WTC11 (cell line): Measurements from ENCODE around the gene CEP135. TPM values are rescaled to one million over a fixed set of nuclear protein-coding genes. Genes with fewer than 3 reads are reported as not detected.

Experiments
- ATAC-seq: fragments of 200-7000 bp; cut with Tn5 transposase; 2 replicates; pipeline ENCODE4 v1.10.0; 2021; ENCODE audit warnings: mild to moderate bottlenecking, moderate library complexity
- CTCF ChIA-PET: fragments of 300-600 bp; sonication (Branson Sonifier 250); formaldehyde crosslinking; loops from one replicate; lab custom pipeline; 2021; ENCODE audit warnings: antibody characterized with exemption; lab: Charles Lee
- POLR2A ChIA-PET: fragments of 350-600 bp; sonication (Branson Sonifier 250); formaldehyde crosslinking; loops from one replicate; lab custom pipeline; 2021; ENCODE audit warnings: antibody characterized with exemption; lab: Charles Lee
- DNase-seq: peaks from one replicate; pipeline ENCODE4 v3.0.0; 2021; ENCODE audit warnings: low spot score
- H3K27ac Mint-ChIP-seq: 2 replicates; pipeline ENCODE4 v1.8.0; 2021; ENCODE audit warnings: mixed read lengths
- H3K27me3 Mint-ChIP-seq: 2 replicates; pipeline ENCODE4 v1.8.0; 2021; ENCODE audit warnings: low read depth, mild to moderate bottlenecking, moderate library complexity, mixed read lengths
- H3K36me3 Mint-ChIP-seq: 2 replicates; pipeline ENCODE4 v1.8.0; 2021; ENCODE audit warnings: mixed read lengths
- H3K4me1 Mint-ChIP-seq: 2 replicates; pipeline ENCODE4 v1.8.0; 2022; ENCODE audit warnings: mixed read lengths
- H3K4me3 Mint-ChIP-seq: 2 replicates; pipeline ENCODE4 v1.8.0; 2021; ENCODE audit warnings: mild to moderate bottlenecking, moderate library complexity, mixed read lengths
- H3K9me3 Mint-ChIP-seq: 2 replicates; pipeline ENCODE4 v1.8.0; 2021; ENCODE audit warnings: mixed read lengths
- AFF4 ChIP-seq: sonication (generic); formaldehyde crosslinking; IDR thresholded peaks from 2 replicates; pipeline ENCODE4 v1.8.1; 2023; ENCODE audit warnings: mild to moderate bottlenecking, missing genetic modification reagents, borderline replicate concordance
- ARID4B ChIP-seq: sonication (generic); formaldehyde crosslinking; IDR thresholded peaks from 2 replicates; pipeline ENCODE4 v1.8.0; 2023; ENCODE audit warnings: missing genetic modification reagents, mild to moderate bottlenecking, borderline replicate concordance
- ATF2 ChIP-seq: sonication (generic); formaldehyde crosslinking; IDR thresholded peaks from 2 replicates; pipeline ENCODE4 v1.8.1; 2022; ENCODE audit warnings: low read depth, missing genetic modification reagents, borderline replicate concordance
- FOXJ3 ChIP-seq: sonication (generic); formaldehyde crosslinking; IDR thresholded peaks from 2 replicates; pipeline ENCODE4 v1.9.0; 2021; ENCODE audit warnings: missing genetic modification reagents, mild to moderate bottlenecking, borderline replicate concordance
- KAT7 ChIP-seq: sonication (generic); formaldehyde crosslinking; IDR thresholded peaks from 2 replicates; pipeline ENCODE4 v1.8.1; 2023; ENCODE audit warnings: missing genetic modification reagents, mild to moderate bottlenecking, borderline replicate concordance
- MXD4 ChIP-seq: fragments of 250-450 bp; sonication (Bioruptor Pico); IDR thresholded peaks from 2 replicates; pipeline ENCODE4 v1.8.0; 2021; ENCODE audit warnings: mild to moderate bottlenecking, moderate library complexity, borderline replicate concordance
- SMAD3 ChIP-seq: sonication (generic); formaldehyde crosslinking; IDR thresholded peaks from 2 replicates; pipeline ENCODE4 v1.8.0; 2022; ENCODE audit warnings: missing genetic modification reagents, mild to moderate bottlenecking, borderline replicate concordance
- TCF7 ChIP-seq: sonication (generic); formaldehyde crosslinking; IDR thresholded peaks from 2 replicates; pipeline ENCODE4 v1.8.0; 2022; ENCODE audit warnings: mild to moderate bottlenecking, low read depth, missing genetic modification reagents, moderate library complexity
- ZBTB21 ChIP-seq: sonication (generic); formaldehyde crosslinking; IDR thresholded peaks from 2 replicates; pipeline ENCODE4 v1.8.1; 2023; ENCODE audit warnings: mild to moderate bottlenecking, missing genetic modification reagents, borderline replicate concordance
- ZNF317 ChIP-seq: sonication (generic); formaldehyde crosslinking; IDR thresholded peaks from 2 replicates; pipeline ENCODE4 v1.8.1; 2023; ENCODE audit warnings: low read depth, mild to moderate bottlenecking, moderate library complexity, missing genetic modification reagents, borderline replicate concordance
- ZNF532 ChIP-seq: fragments of 250-450 bp; sonication (Bioruptor Pico); IDR thresholded peaks from 2 replicates; pipeline ENCODE4 v1.9.0; 2021; ENCODE audit warnings: mild to moderate bottlenecking, borderline replicate concordance
- total RNA-seq: library from RNA; stranded (reverse); gene quantifications from 3 replicates; pipeline ENCODE4 v1.2.3, GENCODE V29; 2021
- TF ChIP-seq, protein P1 (sequence below): sonication (generic); formaldehyde crosslinking; IDR thresholded peaks from 2 replicates; pipeline ENCODE4 v1.8.1; 2023; ENCODE audit warnings: mild to moderate bottlenecking, missing genetic modification reagents
- TF ChIP-seq, protein P2 (sequence below): fragments of 250-450 bp; sonication (Bioruptor Pico); IDR thresholded peaks from 2 replicates; pipeline ENCODE4 v2.1.2; 2022; ENCODE audit warnings: mild to moderate bottlenecking, moderate library complexity
- TF ChIP-seq, protein P3 (sequence below): sonication (generic); formaldehyde crosslinking; IDR thresholded peaks from 2 replicates; pipeline ENCODE4 v1.8.1; 2023; ENCODE audit warnings: mild to moderate bottlenecking, missing genetic modification reagents

Gene CEP135
- total RNA-seq, 1 experiment from 2014 or later = 13.6 TPM

- TF ChIP-seq ZNF532 (CRISPR knock-in tag) = no peak
- TF ChIP-seq, protein P1, sequence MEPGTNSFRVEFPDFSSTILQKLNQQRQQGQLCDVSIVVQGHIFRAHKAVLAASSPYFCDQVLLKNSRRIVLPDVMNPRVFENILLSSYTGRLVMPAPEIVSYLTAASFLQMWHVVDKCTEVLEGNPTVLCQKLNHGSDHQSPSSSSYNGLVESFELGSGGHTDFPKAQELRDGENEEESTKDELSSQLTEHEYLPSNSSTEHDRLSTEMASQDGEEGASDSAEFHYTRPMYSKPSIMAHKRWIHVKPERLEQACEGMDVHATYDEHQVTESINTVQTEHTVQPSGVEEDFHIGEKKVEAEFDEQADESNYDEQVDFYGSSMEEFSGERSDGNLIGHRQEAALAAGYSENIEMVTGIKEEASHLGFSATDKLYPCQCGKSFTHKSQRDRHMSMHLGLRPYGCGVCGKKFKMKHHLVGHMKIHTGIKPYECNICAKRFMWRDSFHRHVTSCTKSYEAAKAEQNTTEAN (CRISPR knock-in tag) = no peak
- TF ChIP-seq KAT7 = no peak
- no peak for TF ChIP-seq SMAD3 (CRISPR knock-in tag)
- TF ChIP-seq AFF4 (CRISPR knock-in tag) = no peak
- TF ChIP-seq ATF2 (CRISPR knock-in tag) = no peak
- no peak for TF ChIP-seq FOXJ3 (CRISPR knock-in tag)
Observed at GRCh38 chr4:55902677-55903076, 46.1 kb upstream of the CEP135 start (continued).

GRCh38 chr4:55903577-55903976, 45.2 kb upstream of the CEP135 start:
- no peaks in the 10 kb centered on the region for H3K27me3 Mint-ChIP-seq
- peaks cover 7% of the 10 kb centered on the region for H3K36me3 Mint-ChIP-seq
- POLR2A ChIA-PET = no interaction called here
- no peaks in the 10 kb centered on the region for H3K9me3 Mint-ChIP-seq
- no peaks in the 10 kb centered on the region for H3K4me1 Mint-ChIP-seq
- H3K27ac Mint-ChIP-seq = no peak overlapping the region
- ATAC-seq (no peak), DNase-seq (no peak)
- CTCF ChIA-PET = no interaction called here
- no peak overlapping the region for H3K4me3 Mint-ChIP-seq
- TF ChIP-seq MXD4 (no peak), ARID4B (CRISPR knock-in tag) (no peak), ZNF317 (no peak), ZBTB21 (no peak), TCF7 (CRISPR knock-in tag) (no peak)
- TF ChIP-seq, protein P2, sequence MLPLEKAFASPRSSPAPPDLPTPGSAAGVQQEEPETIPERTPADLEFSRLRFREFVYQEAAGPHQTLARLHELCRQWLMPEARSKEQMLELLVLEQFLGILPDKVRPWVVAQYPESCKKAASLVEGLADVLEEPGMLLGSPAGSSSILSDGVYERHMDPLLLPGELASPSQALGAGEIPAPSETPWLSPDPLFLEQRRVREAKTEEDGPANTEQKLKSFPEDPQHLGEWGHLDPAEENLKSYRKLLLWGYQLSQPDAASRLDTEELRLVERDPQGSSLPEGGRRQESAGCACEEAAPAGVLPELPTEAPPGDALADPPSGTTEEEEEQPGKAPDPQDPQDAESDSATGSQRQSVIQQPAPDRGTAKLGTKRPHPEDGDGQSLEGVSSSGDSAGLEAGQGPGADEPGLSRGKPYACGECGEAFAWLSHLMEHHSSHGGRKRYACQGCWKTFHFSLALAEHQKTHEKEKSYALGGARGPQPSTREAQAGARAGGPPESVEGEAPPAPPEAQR = no peak
- TF ChIP-seq, protein P3, sequence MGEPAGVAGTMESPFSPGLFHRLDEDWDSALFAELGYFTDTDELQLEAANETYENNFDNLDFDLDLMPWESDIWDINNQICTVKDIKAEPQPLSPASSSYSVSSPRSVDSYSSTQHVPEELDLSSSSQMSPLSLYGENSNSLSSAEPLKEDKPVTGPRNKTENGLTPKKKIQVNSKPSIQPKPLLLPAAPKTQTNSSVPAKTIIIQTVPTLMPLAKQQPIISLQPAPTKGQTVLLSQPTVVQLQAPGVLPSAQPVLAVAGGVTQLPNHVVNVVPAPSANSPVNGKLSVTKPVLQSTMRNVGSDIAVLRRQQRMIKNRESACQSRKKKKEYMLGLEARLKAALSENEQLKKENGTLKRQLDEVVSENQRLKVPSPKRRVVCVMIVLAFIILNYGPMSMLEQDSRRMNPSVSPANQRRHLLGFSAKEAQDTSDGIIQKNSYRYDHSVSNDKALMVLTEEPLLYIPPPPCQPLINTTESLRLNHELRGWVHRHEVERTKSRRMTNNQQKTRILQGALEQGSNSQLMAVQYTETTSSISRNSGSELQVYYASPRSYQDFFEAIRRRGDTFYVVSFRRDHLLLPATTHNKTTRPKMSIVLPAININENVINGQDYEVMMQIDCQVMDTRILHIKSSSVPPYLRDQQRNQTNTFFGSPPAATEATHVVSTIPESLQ (CRISPR knock-in tag) = no peak
